H9 (cell line): ENCODE results near the gene OXCT2. TPM values are rescaled to one million over a fixed set of nuclear protein-coding genes. Genes with fewer than 3 reads are reported as not detected.

Experiments
- DNase-seq: peaks from one replicate; pipeline ENCODE4 v3.0.0-alpha.2; 2017
- H2AFZ ChIP-seq: one replicate; pipeline ENCODE4 v1.6.1; 2013; ENCODE audit warnings: mild to moderate bottlenecking, low read length, control low read depth, moderate library complexity
- H2AK5ac ChIP-seq: 2 replicates; pipeline ENCODE4 v1.6.1; 2013; ENCODE audit warnings: low read length, control low read depth, mixed read lengths; ENCODE audit not compliant: insufficient read length
- H2BK120ac ChIP-seq: one replicate; pipeline ENCODE4 v1.6.1; 2013; ENCODE audit warnings: low read depth, mild to moderate bottlenecking, low read length, control low read depth, inconsistent platforms; ENCODE audit not compliant: poor library complexity, severe bottlenecking
- H2BK12ac ChIP-seq: 2 replicates; pipeline ENCODE4 v1.6.1; 2013; ENCODE audit warnings: low read length, control low read depth, mixed read lengths, low read depth; ENCODE audit not compliant: insufficient read length
- H2BK15ac ChIP-seq: 2 replicates; pipeline ENCODE4 v1.6.1; 2013; ENCODE audit warnings: low read depth, low read length, control low read depth
- H2BK20ac ChIP-seq: one replicate; pipeline ENCODE4 v1.6.1; 2013; ENCODE audit warnings: low read depth, mild to moderate bottlenecking, low read length, control low read depth, inconsistent platforms; ENCODE audit not compliant: poor library complexity, severe bottlenecking
- H2BK5ac ChIP-seq: 2 replicates; pipeline ENCODE4 v1.6.1; 2013; ENCODE audit warnings: low read length, control low read depth, mixed read lengths; ENCODE audit not compliant: insufficient read length
- H3K14ac ChIP-seq: 2 replicates; pipeline ENCODE4 v1.6.1; 2013; ENCODE audit warnings: low read length, control low read depth; ENCODE audit not compliant: insufficient read depth
- H3K18ac ChIP-seq: 2 replicates; pipeline ENCODE4 v1.6.1; 2013; ENCODE audit warnings: low read depth, mild to moderate bottlenecking, mixed read lengths, low read length, control low read depth; ENCODE audit not compliant: insufficient read length
- H3K23ac ChIP-seq: 2 replicates; pipeline ENCODE4 v1.6.1; 2013; ENCODE audit warnings: low read length, control low read depth, mixed read lengths, low read depth; ENCODE audit not compliant: insufficient read length
- H3K23me2 ChIP-seq: 2 replicates; pipeline ENCODE4 v1.6.1; 2013; ENCODE audit warnings: low read depth, mild to moderate bottlenecking, mixed read lengths, low read length, control low read depth; ENCODE audit not compliant: insufficient read length, poor library complexity, severe bottlenecking
- H3K27ac ChIP-seq: 2 replicates; pipeline ENCODE4 v1.5.1; 2013; ENCODE audit warnings: low read length, control low read depth, mixed read lengths, low read depth; ENCODE audit not compliant: insufficient read length
- H3K27me3 ChIP-seq: 2 replicates; pipeline ENCODE4 v1.6.1; 2013; ENCODE audit warnings: low read length, control low read depth, inconsistent platforms; ENCODE audit not compliant: insufficient read depth
- H3K4ac ChIP-seq: 2 replicates; pipeline ENCODE4 v1.6.1; 2013; ENCODE audit warnings: low read depth, mild to moderate bottlenecking, control low read depth, inconsistent platforms, low read length, moderate library complexity
- H3K4me1 ChIP-seq: 2 replicates; pipeline ENCODE4 v1.6.1; 2013; ENCODE audit warnings: low read length, control low read depth, inconsistent platforms; ENCODE audit not compliant: insufficient read depth
- H3K4me2 ChIP-seq: 2 replicates; pipeline ENCODE4 v1.6.1; 2013; ENCODE audit warnings: low read length, control low read depth, mixed read lengths; ENCODE audit not compliant: insufficient read length, insufficient read depth
- H3K56ac ChIP-seq: 2 replicates; pipeline ENCODE4 v1.6.1; 2013; ENCODE audit warnings: low read depth, mild to moderate bottlenecking, mixed read lengths, low read length, control low read depth; ENCODE audit not compliant: insufficient read length
- H3K79me1 ChIP-seq: 2 replicates; pipeline ENCODE4 v1.6.1; 2013; ENCODE audit warnings: low read depth, mild to moderate bottlenecking, moderate library complexity, low read length, control low read depth, inconsistent platforms; ENCODE audit not compliant: insufficient read depth, poor library complexity, severe bottlenecking
- H3K79me2 ChIP-seq: 2 replicates; pipeline ENCODE4 v1.6.1; 2013; ENCODE audit warnings: low read length, control low read depth, inconsistent platforms; ENCODE audit not compliant: insufficient read depth
- H3K9ac ChIP-seq: 2 replicates; pipeline ENCODE4 v1.6.1; 2013; ENCODE audit warnings: low read length, control low read depth, mixed read lengths; ENCODE audit not compliant: insufficient read length; ENCODE audit errors: extremely low read depth
- H3K9me3 ChIP-seq: one replicate; pipeline ENCODE4 v1.6.1; 2013; ENCODE audit warnings: low read depth, low read length, inconsistent platforms; ENCODE audit not compliant: control insufficient read depth
- H3T11ph ChIP-seq: one replicate; pipeline ENCODE4 v1.6.1; 2013; ENCODE audit warnings: mild to moderate bottlenecking, low read length, control low read depth, inconsistent platforms
- H4K20me1 ChIP-seq: one replicate; pipeline ENCODE4 v1.6.1; 2013; ENCODE audit not compliant: control insufficient read depth, insufficient read length, insufficient read depth
- H4K5ac ChIP-seq: 2 replicates; pipeline ENCODE4 v1.6.1; 2013; ENCODE audit warnings: low read depth, mild to moderate bottlenecking, mixed read lengths, low read length, control low read depth; ENCODE audit not compliant: insufficient read length
- H4K8ac ChIP-seq: replicated peaks from 2 replicates; pipeline ENCODE4 v1.6.1; 2013; ENCODE audit warnings: low read length, control low read depth, mixed read lengths, low read depth; ENCODE audit not compliant: insufficient read length
- H4K91ac ChIP-seq: 2 replicates; pipeline ENCODE4 v1.6.1; 2013; ENCODE audit warnings: low read depth, mild to moderate bottlenecking, moderate library complexity, mixed read lengths, low read length, control low read depth; ENCODE audit not compliant: insufficient read length
- H3K27ac Mint-ChIP-seq, 3 experiments: 2 replicates in 2 of 3; 3 replicates in 1 of 3; pipeline ENCODE4 v1.8.0; 2020 to 2021; ENCODE audit warnings: mixed read lengths in 3 of 3, mild to moderate bottlenecking in 1 of 3, moderate library complexity in 1 of 3
- H3K27me3 Mint-ChIP-seq: 2 replicates; pipeline ENCODE4 v1.8.0; 2021; ENCODE audit warnings: low read depth, mild to moderate bottlenecking, moderate library complexity, mixed read lengths
- H3K36me3 Mint-ChIP-seq, 3 experiments: 2 replicates in 2 of 3; 3 replicates in 1 of 3; pipeline ENCODE4 v1.8.0; 2020 to 2021; ENCODE audit warnings: low read depth in 3 of 3, mixed read lengths in 3 of 3; ENCODE audit not compliant: insufficient read depth in 1 of 3
- H3K4me1 Mint-ChIP-seq, 2 experiments: 2 replicates each; pipeline ENCODE4 v1.8.0; 2020; ENCODE audit warnings: mixed read lengths in 2 of 2
- H3K4me3 Mint-ChIP-seq, 2 experiments: 2 replicates in 1 of 2; 3 replicates in 1 of 2; pipeline ENCODE4 v1.8.0; 2020 to 2021; ENCODE audit warnings: mild to moderate bottlenecking in 2 of 2, mixed read lengths in 2 of 2, moderate library complexity in 1 of 2
- H3K9me3 Mint-ChIP-seq, 2 experiments: 2 replicates in 1 of 2; 3 replicates in 1 of 2; pipeline ENCODE4 v1.8.0; 2020; ENCODE audit warnings: mild to moderate bottlenecking in 2 of 2, mixed read lengths in 2 of 2, moderate library complexity in 1 of 2
- CTCF ChIP-seq: fragments of 200-600 bp; sonication (generic); conservative IDR thresholded peaks from 3 replicates; pipeline ENCODE4 v1.8.0; 2021; ENCODE audit warnings: antibody characterized with exemption, mild to moderate bottlenecking
- WGBS: extraction: QIAGEN DNeasy Blood & Tissue Kit; methylation state at CpG from one replicate; pipeline ENCODE4 v1.1.7; 2013; ENCODE audit warnings: missing lambda C conversion rate, low lambda C conversion rate, mixed read lengths; ENCODE audit not compliant: insufficient read length; ENCODE audit errors: extremely low coverage; 5-methylcytosine and 5-hydroxymethylcytosine counted together
- total RNA-seq: library from RNA; stranded (reverse); gene quantifications from 2 replicates; pipeline ENCODE4 v1.2.1, GENCODE V29; 2021

Gene OXCT2
- total RNA-seq, 1 experiment from 2014 or later: 3.7 TPM

- no peak overlapping the region for H2BK5ac ChIP-seq
- no peak overlapping the region for H3K27ac ChIP-seq
- H4K20me1 ChIP-seq: no peaks in the 10 kb centered on the region
- TF ChIP-seq CTCF: no peak
- no peaks in the 10 kb centered on the region for H3K23me2 ChIP-seq
- no peak overlapping the region for H3K14ac ChIP-seq
- Mint-ChIP-seq H3K9me3 (no peaks in the 10 kb centered on the region; a peak in 1 of 5 replicates), H3K27me3 (peaks cover 97% of the 10 kb centered on the region), H3K27ac (no peak overlapping the region), H3K36me3 (no peaks in the 10 kb centered on the region), H3K4me1 (no peaks in the 10 kb centered on the region), H3K4me3 (no peak overlapping the region)
- peaks cover 19% of the 10 kb centered on the region; the same call in 1 of the 2 replicates for H3K27me3 ChIP-seq
- no peak overlapping the region for H3K4me2 ChIP-seq
- no peak overlapping the region for H2AK5ac ChIP-seq
- H3K4ac ChIP-seq: no peak overlapping the region
- H2BK20ac ChIP-seq: no peak overlapping the region
- H3K4me1 ChIP-seq: no peaks in the 10 kb centered on the region
- no peak overlapping the region for H3K18ac ChIP-seq
- no peak overlapping the region for H4K91ac ChIP-seq
- H3K9me3 ChIP-seq: no peaks in the 10 kb centered on the region
- no peak overlapping the region for H4K8ac ChIP-seq
- H3T11ph ChIP-seq: no peak overlapping the region
- no CpG with 5 or more reads among the region's 10 CpGs for WGBS
- DNase-seq: no peak
- H2BK15ac ChIP-seq: no peak overlapping the region
- H3K9ac ChIP-seq: no peak overlapping the region
- H3K56ac ChIP-seq: no peak overlapping the region
- H4K5ac ChIP-seq: no peak overlapping the region
- H2AFZ ChIP-seq: no peak overlapping the region
- no peak overlapping the region for H3K23ac ChIP-seq
- H2BK12ac ChIP-seq: no peak overlapping the region
- H3K79me2 ChIP-seq: no peaks in the 10 kb centered on the region
- no peaks in the 10 kb centered on the region for H3K79me1 ChIP-seq
- no peak overlapping the region for H2BK120ac ChIP-seq
Measured at GRCh38 chr1:39727221-39727931, 43.8 kb downstream of the OXCT2 start.
